Parathyroid adenoma (tissue), 2 donors: ENCODE measurements around the gene CYBRD1.

ENCODE experiments used
- H2AFZ ChIP-seq: fragments of 300-600 bp; sonication (generic); one replicate; pipeline ENCODE4 v1.7.0; 2017; ENCODE audit warnings: antibody characterized with exemption, mild to moderate bottlenecking
- H3K27ac ChIP-seq: fragments of 300-600 bp; sonication (generic); one replicate; pipeline ENCODE4 v1.7.0; 2017
- H3K27me3 ChIP-seq: fragments of 300-600 bp; sonication (generic); one replicate; pipeline ENCODE4 v1.7.0; 2017; ENCODE audit warnings: low read length; ENCODE audit not compliant: control insufficient read depth, insufficient read depth
- H3K36me3 ChIP-seq: fragments of 300-600 bp; sonication (generic); one replicate; pipeline ENCODE4 v1.7.0; 2017; ENCODE audit warnings: low read length; ENCODE audit not compliant: control insufficient read depth, insufficient read depth
- H3K4me1 ChIP-seq: fragments of 300-600 bp; sonication (generic); one replicate; pipeline ENCODE4 v1.7.0; 2017; ENCODE audit warnings: control low read depth
- H3K4me2 ChIP-seq: fragments of 300-600 bp; sonication (generic); one replicate; pipeline ENCODE4 v1.7.0; 2017; ENCODE audit warnings: low read length
- H3K4me3 ChIP-seq: fragments of 300-600 bp; sonication (generic); one replicate; pipeline ENCODE4 v1.7.0; 2017; ENCODE audit warnings: low read depth, low read length
- H3K79me2 ChIP-seq: fragments of 300-600 bp; sonication (generic); one replicate; pipeline ENCODE4 v1.7.0; 2017; ENCODE audit warnings: control low read depth
- H3K9ac ChIP-seq: fragments of 300-600 bp; sonication (generic); one replicate; pipeline ENCODE4 v1.7.0; 2017; ENCODE audit warnings: mild to moderate bottlenecking
- H3K9me3 ChIP-seq: fragments of 300-600 bp; sonication (generic); one replicate; pipeline ENCODE4 v1.7.0; 2017; ENCODE audit warnings: low read length; ENCODE audit not compliant: control insufficient read depth
- TF ChIP-seq, protein P1 (sequence below): fragments of 300-600 bp; sonication (generic); IDR thresholded peaks from one replicate; pipeline ENCODE4 v1.7.0; 2017; ENCODE audit warnings: antibody characterized with exemption, mild to moderate bottlenecking
- donor health status: primary hyperparathyroidism.

Gene CYBRD1

DNA sequence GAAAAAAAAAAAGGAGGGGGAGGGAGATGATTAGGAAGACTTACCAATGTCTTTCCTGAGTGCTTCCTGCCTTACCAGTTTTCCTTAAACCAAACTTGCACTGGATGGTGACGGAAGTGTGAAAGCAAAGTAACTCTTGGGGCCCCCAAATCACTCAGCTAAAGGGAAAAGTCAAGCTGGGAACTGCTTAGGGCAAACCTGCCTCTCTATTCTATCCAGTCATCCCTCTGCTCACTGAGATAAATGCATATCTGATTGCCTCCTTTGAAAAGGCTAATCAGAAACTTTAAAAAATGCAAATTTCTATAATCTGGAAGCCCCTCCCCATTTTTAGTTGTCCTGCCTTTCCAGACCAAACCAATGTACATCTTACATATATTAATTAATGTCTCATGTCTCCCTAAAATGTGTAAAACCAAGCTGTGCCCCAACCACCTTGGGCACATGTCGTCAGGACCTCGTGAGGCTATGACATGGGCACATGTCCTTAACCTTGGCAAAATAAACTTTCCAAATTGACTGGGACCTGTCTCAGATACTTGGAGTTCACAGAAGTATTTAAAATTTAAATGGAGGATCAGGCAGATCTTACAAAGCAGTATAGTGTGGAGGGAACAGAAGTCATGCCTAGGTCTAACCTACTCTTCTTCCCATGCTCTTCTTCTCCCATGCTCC, 7.2 kb upstream of the CYBRD1 start:
- Histone ChIP-seq H3K36me3 (no peaks in the 10 kb centered on the region), H2AFZ (no peak overlapping the region), H3K27ac (no peak overlapping the region), H3K4me1 (no peaks in the 10 kb centered on the region), H3K4me2 (no peak overlapping the region), H3K4me3 (no peak overlapping the region), H3K27me3 (no peaks in the 10 kb centered on the region), H3K9me3 (no peaks in the 10 kb centered on the region), H3K79me2 (no peaks in the 10 kb centered on the region), H3K9ac (no peak overlapping the region)
- TF ChIP-seq, protein P1, sequence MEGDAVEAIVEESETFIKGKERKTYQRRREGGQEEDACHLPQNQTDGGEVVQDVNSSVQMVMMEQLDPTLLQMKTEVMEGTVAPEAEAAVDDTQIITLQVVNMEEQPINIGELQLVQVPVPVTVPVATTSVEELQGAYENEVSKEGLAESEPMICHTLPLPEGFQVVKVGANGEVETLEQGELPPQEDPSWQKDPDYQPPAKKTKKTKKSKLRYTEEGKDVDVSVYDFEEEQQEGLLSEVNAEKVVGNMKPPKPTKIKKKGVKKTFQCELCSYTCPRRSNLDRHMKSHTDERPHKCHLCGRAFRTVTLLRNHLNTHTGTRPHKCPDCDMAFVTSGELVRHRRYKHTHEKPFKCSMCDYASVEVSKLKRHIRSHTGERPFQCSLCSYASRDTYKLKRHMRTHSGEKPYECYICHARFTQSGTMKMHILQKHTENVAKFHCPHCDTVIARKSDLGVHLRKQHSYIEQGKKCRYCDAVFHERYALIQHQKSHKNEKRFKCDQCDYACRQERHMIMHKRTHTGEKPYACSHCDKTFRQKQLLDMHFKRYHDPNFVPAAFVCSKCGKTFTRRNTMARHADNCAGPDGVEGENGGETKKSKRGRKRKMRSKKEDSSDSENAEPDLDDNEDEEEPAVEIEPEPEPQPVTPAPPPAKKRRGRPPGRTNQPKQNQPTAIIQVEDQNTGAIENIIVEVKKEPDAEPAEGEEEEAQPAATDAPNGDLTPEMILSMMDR, result no peak

DNA sequence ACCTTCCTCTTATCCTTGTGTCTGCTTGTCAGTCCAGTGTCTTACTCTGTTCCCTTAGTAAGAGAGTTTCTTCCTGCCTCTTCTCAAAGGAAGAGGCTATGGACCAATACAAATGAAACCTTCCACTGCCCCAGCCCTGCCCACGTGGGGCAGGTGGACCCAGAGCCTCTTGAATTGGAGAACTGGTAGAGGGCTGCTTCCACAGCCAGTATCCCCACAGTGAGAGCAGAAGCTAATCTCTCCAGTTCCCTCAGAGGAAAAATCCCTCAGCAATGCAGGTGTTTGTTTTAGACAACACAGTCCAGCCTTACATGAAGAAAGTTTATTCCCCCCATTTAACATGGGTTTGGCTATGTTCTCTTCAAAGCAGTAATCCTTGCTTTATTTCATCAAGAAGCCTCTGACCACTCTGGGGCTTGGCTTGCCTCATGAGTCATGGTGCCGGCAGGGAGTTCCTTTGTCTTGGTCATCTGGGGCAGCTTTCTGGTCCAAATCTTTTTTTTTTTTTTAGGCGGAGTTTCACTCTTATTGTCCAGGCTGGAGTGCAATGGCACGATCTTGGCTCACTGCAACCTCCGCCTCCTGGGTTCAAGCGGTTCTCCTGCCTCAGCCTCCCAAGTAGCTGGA, 6.5 kb upstream of the CYBRD1 start:
- H3K4me3 ChIP-seq, result no peak overlapping the region
- no peak overlapping the region for H3K4me2 ChIP-seq
- no peaks in the 10 kb centered on the region for H3K36me3 ChIP-seq
- no peak overlapping the region for H3K9ac ChIP-seq
- H3K4me1 ChIP-seq, result no peaks in the 10 kb centered on the region
- H3K9me3 ChIP-seq, result no peaks in the 10 kb centered on the region
- no peaks in the 10 kb centered on the region for H3K79me2 ChIP-seq
- H2AFZ ChIP-seq, result no peak overlapping the region
- TF ChIP-seq, protein P1, result no peak
- no peaks in the 10 kb centered on the region for H3K27me3 ChIP-seq
- no peak overlapping the region for H3K27ac ChIP-seq

DNA sequence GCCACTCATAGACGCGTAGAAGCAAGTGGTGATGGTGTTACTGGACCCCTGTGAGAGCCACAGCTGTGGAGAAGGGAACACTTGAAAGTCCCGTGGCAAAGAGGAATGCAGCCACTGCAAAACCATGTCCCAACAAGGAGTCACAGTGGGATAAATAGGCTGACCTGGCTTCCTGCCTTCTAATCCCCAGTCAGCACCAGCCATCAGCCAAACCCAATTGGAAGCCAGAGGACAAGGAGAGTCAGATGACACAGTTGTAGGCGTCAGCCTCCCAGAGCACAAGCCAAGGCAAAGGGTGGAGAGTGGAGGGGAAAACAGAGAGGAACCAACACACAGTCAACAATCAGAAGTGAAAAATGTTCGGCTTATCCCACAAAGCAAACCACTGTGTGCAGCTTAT, 5.5 kb upstream of the CYBRD1 start:
- Histone ChIP-seq H3K4me2 (no peak overlapping the region), H3K9ac (no peak overlapping the region), H3K27ac (no peak overlapping the region), H3K4me3 (no peak overlapping the region), H3K27me3 (no peaks in the 10 kb centered on the region), H3K4me1 (no peaks in the 10 kb centered on the region), H3K9me3 (no peaks in the 10 kb centered on the region), H3K79me2 (no peaks in the 10 kb centered on the region), H3K36me3 (no peaks in the 10 kb centered on the region), H2AFZ (no peak overlapping the region)
- TF ChIP-seq, protein P1, result no peak

DNA sequence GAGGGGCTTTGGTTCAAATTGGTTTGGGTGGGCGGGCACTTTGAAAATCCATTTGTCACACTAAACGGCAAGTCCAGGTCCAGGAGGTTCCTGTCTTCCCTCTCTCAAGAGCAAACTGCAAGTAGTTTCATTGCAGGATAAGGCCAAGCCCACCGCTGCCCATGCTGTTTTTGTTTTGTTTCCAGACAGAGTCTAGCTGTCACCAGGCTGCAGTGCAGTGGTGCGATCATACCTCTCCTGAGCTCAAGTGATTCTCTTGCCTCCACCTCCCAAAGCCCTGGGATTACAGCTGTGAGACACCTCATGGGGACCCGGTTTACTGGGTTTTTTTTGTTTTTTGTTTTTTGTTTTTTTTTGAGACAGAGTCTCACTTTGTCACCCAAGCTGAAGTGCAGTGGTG, 1.8 kb upstream of the CYBRD1 start:
- Histone ChIP-seq H3K36me3 (no peaks in the 10 kb centered on the region), H2AFZ (no peak overlapping the region), H3K4me2 (no peak overlapping the region), H3K27me3 (no peaks in the 10 kb centered on the region), H3K27ac (no peak overlapping the region), H3K79me2 (no peaks in the 10 kb centered on the region), H3K4me1 (no peaks in the 10 kb centered on the region), H3K4me3 (no peak overlapping the region), H3K9ac (no peak overlapping the region), H3K9me3 (no peaks in the 10 kb centered on the region)
- TF ChIP-seq, protein P1, result no peak
